PC-3 (cell line): ENCODE data around the gene CDC7. TPM values are rescaled to one million over a fixed set of nuclear protein-coding genes. Genes with fewer than 3 reads are reported as not detected.

Experiments
- ATAC-seq: fragments of 200-7000 bp; cut with Tn5 transposase; 2 replicates; pipeline ENCODE4 v1.9.1; 2020; ENCODE audit warnings: mild to moderate bottlenecking, moderate library complexity
- BruUV-seq: library from RNA; stranded (reverse); fragments of 400-500 nt; replicated peaks from 2 replicates; lab custom pipeline; 2021; lab: Mats Ljungman, UMichigan
- CTCF ChIA-PET: fragments of 300-600 bp; sonication (Branson Sonifier 250); formaldehyde crosslinking; loops from one replicate; lab custom pipeline; 2022; ENCODE audit warnings: antibody characterized with exemption; lab: Charles Lee
- POLR2A ChIA-PET: fragments of 300-600 bp; sonication (Branson Sonifier 250); formaldehyde crosslinking; loops from one replicate; lab custom pipeline; 2022; ENCODE audit warnings: antibody characterized with exemption; ENCODE audit not compliant: unreplicated experiment; lab: Charles Lee
- DNase-seq: peaks from one replicate; pipeline ENCODE4 v3.0.0-alpha.2; 2015
- H2AFZ ChIP-seq: fragments of 300-600 bp; sonication (generic); 2 replicates; pipeline ENCODE4 v1.6.0; 2016; ENCODE audit warnings: antibody characterized with exemption, low read length
- H3F3A ChIP-seq: fragments of 300-600 bp; sonication (generic); one replicate; pipeline ENCODE4 v1.6.0; 2017; ENCODE audit warnings: antibody characterized with exemption, low read length, control low read depth, mild to moderate bottlenecking; ENCODE audit not compliant: unreplicated experiment
- H3K27ac ChIP-seq: fragments of 300-600 bp; sonication (generic); 2 replicates; pipeline ENCODE4 v1.5.1; 2016; ENCODE audit warnings: mild to moderate bottlenecking, low read length
- H3K27me3 ChIP-seq: fragments of 300-600 bp; sonication (generic); 2 replicates; pipeline ENCODE4 v1.6.1; 2016; ENCODE audit warnings: low read length, mixed read lengths
- H3K36me3 ChIP-seq: fragments of 300-600 bp; sonication (generic); 2 replicates; pipeline ENCODE4 v1.6.1; 2016; ENCODE audit warnings: low read depth, mixed run types, low read length, mixed read lengths
- H3K4me1 ChIP-seq: fragments of 300-600 bp; sonication (generic); 2 replicates; pipeline ENCODE4 v1.5.1; 2016; ENCODE audit warnings: low read length; ENCODE audit not compliant: insufficient read depth
- H3K4me2 ChIP-seq: fragments of 300-600 bp; sonication (generic); 2 replicates; pipeline ENCODE4 v1.6.0; 2016; ENCODE audit warnings: low read length
- H3K4me3 ChIP-seq: fragments of 300-600 bp; sonication (generic); 2 replicates; pipeline ENCODE4 v1.5.1; 2016; ENCODE audit warnings: mild to moderate bottlenecking, low read length, mixed read lengths
- H3K79me2 ChIP-seq: fragments of 300-600 bp; sonication (generic); 2 replicates; pipeline ENCODE4 v1.6.1; 2017; ENCODE audit warnings: low read length, mixed read lengths
- H3K9ac ChIP-seq: fragments of 300-600 bp; sonication (generic); 2 replicates; pipeline ENCODE4 v1.6.0; 2016; ENCODE audit warnings: mild to moderate bottlenecking, low read length
- H3K9me2 ChIP-seq: fragments of 300-600 bp; sonication (generic); replicated peaks from 2 replicates; pipeline ENCODE4 v1.6.1; 2016; ENCODE audit warnings: mixed run types, low read length, mixed read lengths
- H3K9me3 ChIP-seq: fragments of 300-600 bp; sonication (generic); 2 replicates; pipeline ENCODE4 v1.6.1; 2016; ENCODE audit warnings: low read length, mixed read lengths
- H4K20me1 ChIP-seq: fragments of 300-600 bp; sonication (generic); 2 replicates; pipeline ENCODE4 v1.6.1; 2016; ENCODE audit warnings: low read length, mixed read lengths
- CTCF ChIP-seq: fragments of 300-600 bp; sonication (generic); conservative IDR thresholded peaks from 2 replicates; pipeline ENCODE4 v1.5.1; 2017; ENCODE audit warnings: antibody characterized with exemption, low read depth, mild to moderate bottlenecking, low read length
- EZH2 ChIP-seq: fragments of 300-600 bp; sonication (generic); IDR thresholded peaks from one replicate; pipeline ENCODE4 v1.6.1; 2017; ENCODE audit warnings: antibody characterized with exemption, mild to moderate bottlenecking, low read length; ENCODE audit not compliant: unreplicated experiment
- EZH2phosphoT487 ChIP-seq: fragments of 300-600 bp; sonication (generic); IDR thresholded peaks from 2 replicates; pipeline ENCODE4 v1.6.1; 2018; ENCODE audit warnings: mild to moderate bottlenecking, antibody characterized with exemption, low read length, borderline replicate concordance
- intact Hi-C: fragments of 100-400 bp; cut with micrococcal nuclease; formaldehyde crosslinking; loops from 2 replicates; pipeline ENCODE4 v1.9.0; 2023
- total RNA-seq: library from RNA; depleted of rRNA; stranded (reverse); fragments of >200 nt; gene quantifications from 2 replicates; pipeline ENCODE4 v1.2.3, GENCODE V29; 2014

The CDC7 gene
- total RNA-seq, 1 experiment from 2014 or later = 10.0 TPM

GRCh38 chr1:91506071-91506470 lies 5.4 kb downstream of the CDC7 start:
- no peak for TF ChIP-seq CTCF
- no peak for TF ChIP-seq EZH2
- no peak for TF ChIP-seq EZH2phosphoT487
- Histone ChIP-seq H4K20me1 (no peaks in the 10 kb centered on the region), H3K79me2 (peaks cover 49% of the 10 kb centered on the region), H3F3A (no peaks in the 10 kb centered on the region), H3K4me1 (peaks cover 22% of the 10 kb centered on the region), H3K9ac (no peak overlapping the region), H3K9me2 (no peaks in the 10 kb centered on the region), H3K27me3 (no peaks in the 10 kb centered on the region), H2AFZ (no peak overlapping the region), H3K27ac (no peak overlapping the region), H3K4me2 (no peak overlapping the region), H3K4me3 (no peak overlapping the region), H3K36me3 (0 out of 2 replicates have a peak, but pooled peaks cover 2% of the 10 kb centered on the region), H3K9me3 (no peaks in the 10 kb centered on the region)
- ChIA-PET CTCF (no interaction called here), POLR2A (no interaction called here)
- no TSS peak for BruUV-seq
- DNase-seq = no peak
- ATAC-seq = no peak
- intact Hi-C loops = loop anchor here (10.0 kb wide), 1 partner anchor 789 kb away; the partner anchor contains the start of genes GLMN and RPAP2

- H3K4me3 ChIP-seq = no peak overlapping the region
- no peak for DNase-seq
- H3K9ac ChIP-seq = no peak overlapping the region
- peaks cover 7% of the 10 kb centered on the region for H3K36me3 ChIP-seq
- no TSS peak for BruUV-seq
- no peaks in the 10 kb centered on the region for H3F3A ChIP-seq
- H3K9me3 ChIP-seq = no peaks in the 10 kb centered on the region
- no peak overlapping the region for H3K27ac ChIP-seq
- ChIA-PET POLR2A (no interaction called here), CTCF (interaction anchor here (0.7 kb wide), 2 partner anchors 101 to 178 kb away, joined by 3 read pairs; no protein-coding TSS in a partner anchor)
- intact Hi-C loops = loop anchor here (1.0 to 10.0 kb wide), 2 partner anchors 66 to 787 kb away; partner anchors contain the start of genes GLMN and RPAP2
- H3K4me2 ChIP-seq = no peak overlapping the region
- ATAC-seq = no peak
- H3K9me2 ChIP-seq = no peaks in the 10 kb centered on the region
- H3K79me2 ChIP-seq = peaks cover 38% of the 10 kb centered on the region
- H2AFZ ChIP-seq = no peak overlapping the region
- no peaks in the 10 kb centered on the region for H3K27me3 ChIP-seq
- no peaks in the 10 kb centered on the region for H4K20me1 ChIP-seq
- H3K4me1 ChIP-seq = peaks cover 12% of the 10 kb centered on the region
- TF ChIP-seq EZH2 = no peak
- peak; percentile 27; the same call in 1 of the 2 replicates for TF ChIP-seq CTCF
Measured at GRCh38 chr1:91507328-91507727, 6.7 kb downstream of the CDC7 start.

- H3K4me1 ChIP-seq = no peaks in the 10 kb centered on the region
- no peak for ATAC-seq
- H3K9me3 ChIP-seq = no peaks in the 10 kb centered on the region
- intact Hi-C loops = loop anchor here (1.0 kb wide), 1 partner anchor 417 kb away; no protein-coding TSS in a partner anchor
- no peaks in the 10 kb centered on the region for H4K20me1 ChIP-seq
- CTCF ChIA-PET = no interaction called here
- no peaks in the 10 kb centered on the region for H3F3A ChIP-seq
- no peak for DNase-seq
- no TSS peak for BruUV-seq
- H3K4me3 ChIP-seq = no peak overlapping the region
- H2AFZ ChIP-seq = no peak overlapping the region
- H3K4me2 ChIP-seq = no peak overlapping the region
- no peaks in the 10 kb centered on the region for H3K9me2 ChIP-seq
- H3K9ac ChIP-seq = no peak overlapping the region
- H3K27me3 ChIP-seq = no peaks in the 10 kb centered on the region
- POLR2A ChIA-PET = no interaction called here
- TF ChIP-seq EZH2 (no peak), EZH2phosphoT487 (no peak), CTCF (no peak)
- peaks cover 34% of the 10 kb centered on the region for H3K36me3 ChIP-seq
- 0 out of 2 replicates have a peak, but pooled peaks cover 6% of the 10 kb centered on the region for H3K79me2 ChIP-seq
- H3K27ac ChIP-seq = no peak overlapping the region
Measured at GRCh38 chr1:91510754-91511153, 10.1 kb downstream of the CDC7 start.
